GM12801 (cell line): ENCODE results near the gene FLOT1.

Experiments
- CTCF ChIP-seq: IDR thresholded peaks from one replicate; pipeline ENCODE4 v1.5.1; 2011; ENCODE audit warnings: control low read depth; ENCODE audit not compliant: insufficient read length; ENCODE audit errors: extremely low read depth

Gene FLOT1

GRCh38 chr6:30780642-30780920 is 38.1 kb upstream of the FLOT1 start:
- no peak for TF ChIP-seq CTCF

DNA sequence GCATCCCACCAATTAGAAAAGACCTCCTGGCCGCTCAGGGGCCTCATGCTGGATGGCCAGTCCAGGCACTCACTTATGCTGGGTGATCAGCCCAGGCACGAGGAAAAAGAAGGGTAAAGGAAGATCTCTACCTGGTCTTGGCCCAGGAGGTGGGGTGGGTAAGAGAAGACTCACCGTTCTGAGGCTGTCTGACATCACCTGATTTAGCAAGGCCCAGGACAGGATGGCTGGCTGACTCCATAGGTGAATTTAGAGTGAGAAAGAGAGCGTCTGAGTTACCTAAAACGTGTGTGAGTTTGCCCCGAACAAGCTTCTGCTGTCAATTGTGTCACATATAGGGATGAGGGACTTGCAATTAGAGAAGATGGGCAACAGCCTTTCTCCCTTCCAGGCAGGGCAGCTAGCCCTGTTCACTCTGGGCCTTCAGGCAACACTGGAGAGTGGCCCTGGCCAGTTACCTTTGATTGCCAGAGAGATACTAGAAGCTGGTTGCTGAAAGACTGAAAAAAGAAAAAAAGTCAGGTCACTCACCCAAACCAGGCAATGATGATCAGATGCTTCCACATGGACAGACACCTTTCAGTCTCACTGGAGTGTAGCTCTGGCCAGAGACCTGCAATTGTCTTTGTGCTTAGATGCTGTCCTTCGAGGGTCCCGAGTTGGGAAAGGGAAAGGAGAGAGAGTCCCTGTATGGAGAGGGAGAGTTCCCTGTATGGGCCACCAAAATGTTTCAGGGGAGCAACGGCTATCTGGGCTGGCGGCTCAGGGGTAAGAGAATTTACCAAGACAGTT is 37.6 kb upstream of the FLOT1 start:
- TF ChIP-seq CTCF, result no peak

DNA sequence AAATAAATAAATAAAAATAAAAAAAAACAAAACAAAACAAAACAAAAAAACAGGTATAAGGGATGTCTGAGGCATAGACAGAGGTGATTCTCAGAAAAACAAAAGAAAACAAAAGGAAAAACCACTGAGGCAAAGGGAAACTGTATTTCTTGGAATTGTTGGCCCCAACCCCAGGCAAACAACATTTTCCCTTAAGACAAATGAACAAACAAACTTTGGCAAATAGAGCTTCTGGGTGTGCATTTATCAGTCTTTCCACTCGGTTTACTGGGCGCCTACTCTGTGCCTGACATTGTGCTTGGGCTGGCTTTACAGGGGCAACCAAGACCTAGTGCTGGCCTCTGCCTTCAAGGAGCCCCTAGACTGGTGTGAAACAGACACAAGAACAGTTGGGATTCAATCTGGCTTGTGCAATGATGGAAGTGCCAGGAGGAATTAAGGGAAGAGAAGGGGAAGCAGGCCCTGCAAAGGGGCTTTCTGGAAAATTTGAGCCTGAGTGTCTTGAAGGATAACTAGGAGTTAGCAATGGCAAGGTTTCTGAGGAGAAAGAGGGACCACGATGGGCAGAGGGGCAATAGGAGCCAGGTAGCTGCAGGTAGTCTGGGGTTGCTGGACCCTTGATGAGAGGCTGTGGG is 35.6 kb upstream of the FLOT1 start:
- TF ChIP-seq CTCF, result no peak

GRCh38 chr6:30777155-30777485 is 34.6 kb upstream of the FLOT1 start:
- no peak for TF ChIP-seq CTCF

- no peak for TF ChIP-seq CTCF
Measured at GRCh38 chr6:30776390-30777154, 34.1 kb upstream of the FLOT1 start.

DNA sequence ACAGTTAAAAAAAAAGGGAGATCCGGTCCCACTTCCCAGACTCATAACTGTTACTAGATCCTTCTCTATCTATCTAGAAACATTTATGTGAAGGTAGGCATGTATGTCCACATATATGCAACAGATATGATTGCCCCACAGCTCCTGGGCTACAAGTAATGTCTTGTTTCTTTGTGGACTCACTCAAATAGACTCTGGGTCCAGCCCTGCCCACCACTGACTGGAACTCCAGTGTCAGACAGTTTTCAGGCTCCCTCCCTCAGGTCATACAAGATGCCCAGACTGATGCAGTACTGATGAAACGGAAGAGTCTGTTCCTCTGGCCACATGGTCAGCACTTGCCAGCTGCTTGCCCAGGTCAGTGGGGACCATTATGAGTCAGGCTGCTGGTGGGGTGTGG is 32.6 kb upstream of the FLOT1 start:
- no peak for TF ChIP-seq CTCF

GRCh38 chr6:30774701-30775100 is 32.2 kb upstream of the FLOT1 start:
- no peak for TF ChIP-seq CTCF
